GM21528 (cell line): ENCODE results near the gene SLC46A3.
"Not testable (repeated sequence)": the region's sequence is repeated elsewhere in the genome, so short reads cannot be mapped to it uniquely, and the experiment has no call there.

ENCODE experiments used
- ATAC-seq: cut with Tn5 transposase; IDR thresholded peaks from one replicate; pipeline ENCODE4 v1.9.1; 2021; ENCODE audit warnings: mild to moderate bottlenecking, moderate library complexity; ENCODE audit not compliant: unreplicated experiment, low FRiP score

SLC46A3 gene

DNA sequence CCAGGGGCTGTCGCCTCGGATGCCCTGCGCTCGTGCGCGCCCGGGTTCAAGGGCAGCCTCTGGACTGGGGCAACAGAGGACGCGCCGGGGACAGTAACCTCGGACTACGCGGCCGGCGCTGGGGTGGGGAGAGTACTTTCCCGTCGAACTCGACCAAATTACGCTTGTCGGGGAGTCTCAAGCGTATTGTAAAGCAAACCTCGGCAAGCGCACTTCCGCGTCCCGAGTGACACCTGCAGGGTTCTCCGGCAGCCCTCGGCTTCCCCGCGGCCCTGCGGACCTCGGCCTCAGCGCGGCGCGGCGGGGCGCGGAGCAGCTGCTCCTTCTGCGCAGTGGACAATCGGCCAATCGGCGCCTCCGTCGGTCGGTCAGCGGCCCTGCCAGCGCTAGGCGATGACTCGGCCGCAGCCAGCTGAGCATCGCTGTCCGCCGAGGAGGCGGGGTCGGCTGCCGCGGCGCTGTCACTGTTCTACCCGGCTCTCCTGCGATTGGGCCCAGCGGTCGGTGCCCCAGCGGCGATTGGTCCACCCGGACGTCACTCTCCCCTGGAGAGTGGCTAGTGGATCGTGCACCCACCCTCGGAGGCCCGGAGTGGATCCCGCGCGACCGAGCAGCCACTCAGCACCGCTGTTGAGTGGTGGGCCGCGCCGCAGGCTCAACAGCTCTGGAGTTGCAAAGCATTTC, at the start of gene SLC46A3:
Gene SLC46A3, minus strand, starts transcription at position 428 of the 684 bp plus-strand sequence. CDS start 972 bp downstream, outside the sequence.
- ATAC-seq, result peak; percentile 98

DNA sequence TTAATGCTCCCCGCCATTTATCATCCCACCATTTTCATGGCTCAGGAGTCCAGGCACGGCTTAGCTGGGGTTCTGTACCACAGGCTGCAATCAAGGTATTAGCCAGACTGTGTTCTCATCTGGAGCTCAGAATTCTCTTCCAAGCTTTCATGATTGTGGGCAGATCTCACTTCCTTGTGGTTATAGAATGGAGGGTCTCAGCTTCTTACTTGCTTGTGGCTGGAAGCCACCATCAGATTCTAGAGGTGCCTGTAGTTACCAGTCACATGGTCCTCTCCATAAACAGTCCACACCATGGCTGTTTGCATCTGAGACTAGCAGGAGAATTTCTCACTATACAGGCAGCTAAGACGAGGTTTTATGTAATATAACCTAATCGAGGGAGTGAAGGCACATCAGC, 45.1 kb upstream of the SLC46A3 start:
- no peak for ATAC-seq

GRCh38 chr13:28761586-28761985, 42.8 kb upstream of the SLC46A3 start:
- no peak for ATAC-seq

GRCh38 chr13:28755546-28755870, 36.7 kb upstream of the SLC46A3 start:
- no peak for ATAC-seq

DNA sequence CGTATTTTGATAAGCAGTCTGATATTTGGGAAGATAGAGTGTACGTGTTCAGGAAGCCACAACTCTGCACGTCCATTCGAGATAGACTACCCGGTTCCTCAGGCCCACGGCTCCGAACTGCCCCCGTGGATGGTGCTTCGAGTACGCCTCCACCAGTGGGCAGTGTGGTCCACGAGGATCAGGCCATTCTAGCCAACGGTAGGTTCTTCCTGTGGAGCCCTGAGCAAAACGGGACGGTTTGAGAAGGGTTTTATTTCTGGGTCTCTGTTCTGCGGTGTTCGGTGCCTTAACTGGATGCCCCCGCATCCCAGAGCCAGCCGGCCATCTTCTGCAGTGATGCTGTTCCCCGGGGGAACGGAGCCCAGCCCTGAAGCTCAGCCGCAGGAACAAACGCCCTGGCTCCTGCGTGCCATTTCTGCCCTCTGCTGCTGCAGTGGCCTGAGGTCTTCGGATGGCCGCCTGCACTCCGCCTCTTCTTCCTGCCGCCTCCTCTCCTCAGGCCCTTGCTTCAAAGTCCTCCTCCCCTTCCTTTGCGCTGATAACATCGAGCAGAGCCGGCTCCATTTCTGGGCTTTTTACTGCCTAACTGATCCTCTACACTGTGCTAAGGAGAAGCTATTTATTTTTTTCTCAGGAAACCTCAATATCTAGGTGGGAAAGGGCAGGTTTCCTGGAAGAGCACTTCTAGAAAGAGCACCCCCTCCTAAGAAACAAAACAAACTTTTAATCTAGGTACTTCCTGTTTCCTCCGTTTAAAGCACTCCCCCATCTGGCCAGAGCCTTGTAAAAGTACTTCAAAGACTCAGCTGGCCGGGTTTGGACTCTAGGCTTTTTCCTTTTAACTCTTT, 36.2 kb upstream of the SLC46A3 start:
- ATAC-seq, result no peak

DNA sequence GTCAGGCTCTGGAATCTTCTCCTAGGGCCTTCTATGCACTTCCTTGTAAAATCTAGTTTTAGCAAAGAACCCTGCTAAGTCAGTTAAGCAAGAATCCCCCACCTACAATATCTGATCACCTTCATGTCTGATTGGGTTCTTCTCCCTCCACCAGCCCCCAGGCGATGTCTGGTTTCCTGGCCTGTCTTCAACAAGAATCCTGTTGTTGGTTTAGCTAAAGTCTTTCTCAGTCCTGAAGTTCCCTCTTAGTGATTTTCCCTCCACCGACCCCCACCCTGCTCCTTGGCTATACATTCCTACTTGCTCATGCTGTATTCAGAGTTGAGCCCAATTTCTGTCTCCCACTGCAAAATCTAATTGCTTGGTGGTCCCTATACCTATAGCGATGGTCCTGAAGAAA, 35.2 kb upstream of the SLC46A3 start:
- ATAC-seq, result no peak

GRCh38 chr13:28753208-28753892, 34.6 kb upstream of the SLC46A3 start:
- no peak for ATAC-seq

DNA sequence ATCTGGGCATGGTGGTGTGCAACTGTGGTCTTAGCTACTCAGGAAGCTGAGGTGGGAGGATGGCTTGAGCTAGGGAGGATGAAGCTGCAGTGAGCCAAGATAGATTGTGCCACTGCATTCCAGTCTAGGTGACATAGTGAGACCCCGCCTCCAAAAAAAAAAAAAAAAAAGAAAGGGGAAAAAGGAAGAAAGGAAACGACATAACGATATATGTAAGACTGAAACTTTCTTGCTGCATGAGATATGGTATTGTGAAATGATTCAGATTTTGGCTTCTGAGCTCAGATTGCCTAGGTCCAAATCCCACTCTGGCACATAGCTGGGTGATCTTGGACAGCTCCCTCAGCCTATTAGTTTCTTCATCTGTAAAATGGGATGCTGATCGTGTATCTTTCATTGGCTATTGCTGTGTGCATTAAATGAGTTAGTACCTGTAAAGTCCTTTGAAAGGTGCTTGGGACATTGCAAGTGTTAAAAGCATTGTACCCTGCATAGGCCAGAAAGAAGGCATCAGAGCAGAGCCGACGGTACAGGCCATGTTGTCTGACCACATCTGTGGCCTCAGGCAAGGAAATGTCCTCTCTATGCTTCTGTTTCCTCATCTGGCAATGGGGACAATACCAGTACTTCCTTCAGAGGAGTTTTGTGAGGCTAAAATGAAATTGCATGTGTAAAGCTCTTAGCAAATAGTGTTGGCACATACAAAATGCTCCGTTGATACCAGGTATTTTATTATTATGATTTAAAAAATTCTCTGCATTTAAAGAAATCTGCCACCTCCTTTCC, 32.6 kb upstream of the SLC46A3 start:
- no peak for ATAC-seq

GRCh38 chr13:28750187-28751045, 31.6 kb upstream of the SLC46A3 start:
- ATAC-seq, result no peak

DNA sequence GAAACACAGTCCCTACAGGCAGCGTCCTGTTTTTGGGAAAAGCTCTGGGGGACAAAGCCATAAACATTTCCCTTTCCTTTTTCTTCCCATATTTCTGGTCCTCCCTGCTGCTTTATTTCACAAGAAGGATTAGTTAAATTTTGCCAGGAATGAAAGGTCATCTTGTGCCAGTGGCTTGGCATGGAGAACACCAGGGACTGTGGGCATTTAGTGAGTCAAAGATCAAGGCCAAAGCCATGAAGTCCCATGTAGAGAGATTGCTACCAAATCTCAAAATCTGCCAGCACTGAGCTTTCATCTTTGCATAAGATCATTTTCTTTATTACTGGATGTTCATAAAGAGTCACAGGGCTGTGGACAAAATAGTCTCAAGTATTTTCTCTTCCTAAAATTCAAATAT, 29.1 kb upstream of the SLC46A3 start:
- ATAC-seq, result no peak

- no peak for ATAC-seq
Observed at GRCh38 chr13:28746287-28746612, 27.5 kb upstream of the SLC46A3 start.

DNA sequence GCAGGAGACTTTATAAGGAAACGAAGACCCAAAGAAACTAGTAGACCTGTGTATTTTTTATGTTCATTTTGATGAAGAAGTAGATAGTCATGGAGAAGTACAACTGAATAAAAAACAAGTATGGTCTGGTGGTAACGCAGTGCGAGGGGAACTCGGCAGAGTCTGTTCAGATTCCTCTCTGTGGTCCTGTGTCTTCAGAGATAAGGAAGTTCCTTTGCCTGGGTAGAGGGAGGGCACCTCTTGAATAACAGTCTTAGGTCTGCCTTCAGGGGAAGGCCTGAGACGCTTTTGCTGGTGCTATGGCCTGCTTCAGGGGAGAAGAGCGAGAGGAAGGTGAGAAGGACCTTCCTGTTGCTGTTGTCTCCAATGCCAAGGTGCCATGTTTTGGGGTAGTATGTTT, 25.9 kb upstream of the SLC46A3 start:
- ATAC-seq, result no peak

GRCh38 chr13:28744091-28744536, 25.3 kb upstream of the SLC46A3 start:
- no peak for ATAC-seq

DNA sequence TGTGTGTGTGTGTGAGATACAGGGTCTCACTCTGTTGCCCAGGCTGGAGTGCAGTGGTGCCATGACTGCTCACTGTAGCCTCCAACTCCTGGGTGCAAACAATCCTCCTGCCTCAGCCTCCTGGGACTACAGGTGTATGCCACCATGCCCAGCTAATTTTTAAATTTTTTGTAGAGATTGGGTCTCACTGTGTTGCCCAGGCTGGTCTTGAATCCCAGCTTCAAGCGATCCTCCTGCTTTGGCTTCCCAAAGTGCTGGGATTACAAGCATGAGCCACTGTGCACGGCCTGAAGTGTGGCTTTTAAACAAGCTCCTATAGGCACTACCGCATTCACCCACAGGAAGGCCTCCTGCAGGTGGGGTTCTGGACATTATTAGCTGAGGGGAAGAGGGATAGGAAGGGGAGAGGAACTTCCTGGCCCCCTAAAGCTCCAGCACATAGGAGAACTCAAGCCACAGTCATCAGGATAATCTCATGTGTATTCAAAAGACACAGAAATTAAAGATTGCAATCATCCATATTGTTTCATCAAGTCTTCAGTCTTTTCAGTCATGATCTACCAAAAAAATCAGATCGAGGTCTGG, 24.8 kb upstream of the SLC46A3 start:
- ATAC-seq, result no peak

- no peak for ATAC-seq
Observed at GRCh38 chr13:28743020-28743419, 24.2 kb upstream of the SLC46A3 start.

DNA sequence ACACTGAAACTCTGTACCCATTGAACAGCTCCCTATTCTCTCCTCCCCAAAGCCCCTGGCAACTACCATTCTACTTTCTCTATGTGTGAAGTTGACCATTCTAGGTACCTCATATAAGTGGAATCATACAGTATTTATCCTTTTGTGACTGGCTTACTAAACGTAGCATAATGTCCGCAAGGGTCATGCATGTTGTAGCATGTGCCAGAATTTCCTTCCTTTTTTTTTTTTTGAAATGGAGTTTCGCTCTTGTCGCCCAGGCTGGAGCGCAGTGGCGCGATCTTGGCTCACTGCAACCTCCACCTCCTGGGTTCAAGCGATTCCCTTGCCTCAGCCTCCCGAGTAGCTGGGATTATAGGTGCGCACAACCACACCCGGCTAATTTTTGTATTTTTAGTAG, 23.7 kb upstream of the SLC46A3 start:
- ATAC-seq, result not testable (repeated sequence)

- no peak for ATAC-seq
Observed at GRCh38 chr13:28741084-28741491, 22.3 kb upstream of the SLC46A3 start.

- no peak for ATAC-seq
Observed at GRCh38 chr13:28739376-28739775, 20.6 kb upstream of the SLC46A3 start.

GRCh38 chr13:28735481-28736029, 16.8 kb upstream of the SLC46A3 start:
- ATAC-seq, result no peak
